ENCODE results near the gene DNAAF5. TPM values are rescaled to one million over a fixed set of nuclear protein-coding genes. Genes with fewer than 3 reads are reported as not detected.

DNAAF5 gene
- total and polyA plus RNA-seq, 2 of the 13 experiments (the other 11 are each of a cell fraction or from before 2014, with no cell fraction given): 11.9 to 21.5 TPM

DNA sequence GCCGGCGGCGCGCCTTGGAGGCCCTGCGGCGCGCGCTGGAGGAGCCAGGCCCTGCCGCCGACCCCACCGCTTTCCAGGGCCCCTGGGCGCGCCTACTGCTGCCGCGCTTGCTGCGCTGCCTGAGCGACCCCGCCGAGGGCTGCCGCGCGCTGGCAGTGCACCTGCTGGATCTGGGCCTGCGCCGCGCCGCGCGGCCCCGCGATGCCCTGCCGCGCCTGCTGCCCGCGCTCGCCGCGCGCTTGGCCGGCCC lies 280 bp downstream of the DNAAF5 start:
- Histone ChIP-seq H3K4me3 (replicated peaks in 1 of 3; ENCODE audit: insufficient read depth in 1 of 3, low read depth in 2 of 3, low read length in 3 of 3) (peak overlapping the region; percentile 80 to 99 (median 81)), H3K4me1 (ENCODE audit: insufficient read depth, low read length) (peaks cover 55% of the 10 kb centered on the region), H3K9me3 (ENCODE audit: low read length) (peaks cover 2% of the 10 kb centered on the region; the same call in 1 of the 2 replicates), H3K27me3 (ENCODE audit: control insufficient read depth in 1 of 2, insufficient read depth in 2 of 2, low read length in 2 of 2) (no peaks in the 10 kb centered on the region; a peak in 1 of 5 replicates), H2AFZ (ENCODE audit: low read length) (no peak overlapping the region), H3K27ac (ENCODE audit: extremely low read length, insufficient read depth, low read length) (peak overlapping the region; percentile 68), H3K36me3 (replicated peaks in 1 of 2; ENCODE audit: control insufficient read depth in 1 of 2, insufficient read depth in 2 of 2, low read length in 2 of 2) (peaks cover 7 to 33% of the 10 kb centered on the region in 2 experiments), H3K9ac (ENCODE audit: insufficient read depth, low read depth, low read length) (peak overlapping the region; percentile 90), H3K79me2 (ENCODE audit: insufficient read depth, low read length) (peaks cover 29% of the 10 kb centered on the region), H4K20me1 (ENCODE audit: insufficient read depth, low read length) (no peaks in the 10 kb centered on the region), H3K4me2 (ENCODE audit: low read depth, low read length) (peak overlapping the region; percentile 98)
- ChIA-PET POLR2A (no interaction called here), CTCF (ENCODE audit: low intra/inter-chr PET ratio, low total read pairs) (no interaction called here)
- in situ Hi-C loops (cut with HindIII; ENCODE audit: extremely low pct_ligation_motif_present, low pct_unique_long_range_greater_than_20kb): no loop called here
- DNase-seq (ENCODE audit: low spot score): no peak
- no peak for FAIRE-seq
- peak; percentile 11; the same call in 2 of the 3 replicates for ATAC-seq
- WGBS (ENCODE audit: low lambda C conversion rate): no CpG with 5 or more reads among the region's 39 CpGs
- no TSS peak for BruUV-seq (replicated peaks)
- intact Hi-C loops (cut with micrococcal nuclease; ENCODE audit: unreplicated experiment): loop anchor here (1.0 kb wide), 1 partner anchor 188 kb away; no protein-coding TSS in a partner anchor
- TF ChIP-seq ZNF446 (CRISPR knock-in tag; IDR thresholded peaks at IDR 0.05): 0 out of 2 replicates have a peak, but pooled peaks have one; percentile 38
- TF ChIP-seq, protein P1, sequence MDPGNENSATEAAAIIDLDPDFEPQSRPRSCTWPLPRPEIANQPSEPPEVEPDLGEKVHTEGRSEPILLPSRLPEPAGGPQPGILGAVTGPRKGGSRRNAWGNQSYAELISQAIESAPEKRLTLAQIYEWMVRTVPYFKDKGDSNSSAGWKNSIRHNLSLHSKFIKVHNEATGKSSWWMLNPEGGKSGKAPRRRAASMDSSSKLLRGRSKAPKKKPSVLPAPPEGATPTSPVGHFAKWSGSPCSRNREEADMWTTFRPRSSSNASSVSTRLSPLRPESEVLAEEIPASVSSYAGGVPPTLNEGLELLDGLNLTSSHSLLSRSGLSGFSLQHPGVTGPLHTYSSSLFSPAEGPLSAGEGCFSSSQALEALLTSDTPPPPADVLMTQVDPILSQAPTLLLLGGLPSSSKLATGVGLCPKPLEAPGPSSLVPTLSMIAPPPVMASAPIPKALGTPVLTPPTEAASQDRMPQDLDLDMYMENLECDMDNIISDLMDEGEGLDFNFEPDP (CRISPR knock-in tag; conservative IDR thresholded peaks at IDR 0.05): 0 out of 2 replicates have a peak, but pooled peaks have one; percentile 4
- peak; percentile 2 for TF ChIP-seq ASH2L (IDR thresholded peaks at IDR 0.05; ENCODE audit: insufficient read length, low read depth, low read length)
- TF ChIP-seq ZFY (CRISPR knock-in tag; IDR thresholded peaks at IDR 0.05): peak; percentile 32
- TF ChIP-seq ZFX (CRISPR knock-in tag; IDR thresholded peaks at IDR 0.05; ENCODE audit: low read depth): peak; percentile 16
- 0 out of 2 replicates have a peak, but pooled peaks have one; percentile 0 for TF ChIP-seq CHCHD3 (CRISPR knock-in tag; IDR thresholded peaks at IDR 0.05)
- no peak for TF ChIP-seq XBP1 (CRISPR knock-in tag; IDR thresholded peaks at IDR 0.05)
- TF ChIP-seq HNRNPLL (IDR thresholded peaks at IDR 0.05; ENCODE audit: low read depth, low read length, poor library complexity, severe bottlenecking): no peak
- 0 out of 2 replicates have a peak, but pooled peaks have one; percentile 14 for TF ChIP-seq AKAP8 (CRISPR knock-in tag; IDR thresholded peaks at IDR 0.05)
- peak; percentile 8; the same call in 1 of the 2 replicates for TF ChIP-seq SIN3A (IDR thresholded peaks at IDR 0.05; ENCODE audit: borderline replicate concordance, low read depth, low read length)
- 0 out of 2 replicates have a peak, but pooled peaks have one; percentile 10 for TF ChIP-seq RFXAP (CRISPR knock-in tag; IDR thresholded peaks at IDR 0.05; ENCODE audit: borderline replicate concordance)
- 0 out of 2 replicates have a peak, but pooled peaks have one; percentile 55 for TF ChIP-seq TMF1 (CRISPR knock-in tag; IDR thresholded peaks at IDR 0.05; ENCODE audit: low read depth)
- no peak for TF ChIP-seq IKZF1 (IDR thresholded peaks at IDR 0.05)
- TF ChIP-seq, protein P2, sequence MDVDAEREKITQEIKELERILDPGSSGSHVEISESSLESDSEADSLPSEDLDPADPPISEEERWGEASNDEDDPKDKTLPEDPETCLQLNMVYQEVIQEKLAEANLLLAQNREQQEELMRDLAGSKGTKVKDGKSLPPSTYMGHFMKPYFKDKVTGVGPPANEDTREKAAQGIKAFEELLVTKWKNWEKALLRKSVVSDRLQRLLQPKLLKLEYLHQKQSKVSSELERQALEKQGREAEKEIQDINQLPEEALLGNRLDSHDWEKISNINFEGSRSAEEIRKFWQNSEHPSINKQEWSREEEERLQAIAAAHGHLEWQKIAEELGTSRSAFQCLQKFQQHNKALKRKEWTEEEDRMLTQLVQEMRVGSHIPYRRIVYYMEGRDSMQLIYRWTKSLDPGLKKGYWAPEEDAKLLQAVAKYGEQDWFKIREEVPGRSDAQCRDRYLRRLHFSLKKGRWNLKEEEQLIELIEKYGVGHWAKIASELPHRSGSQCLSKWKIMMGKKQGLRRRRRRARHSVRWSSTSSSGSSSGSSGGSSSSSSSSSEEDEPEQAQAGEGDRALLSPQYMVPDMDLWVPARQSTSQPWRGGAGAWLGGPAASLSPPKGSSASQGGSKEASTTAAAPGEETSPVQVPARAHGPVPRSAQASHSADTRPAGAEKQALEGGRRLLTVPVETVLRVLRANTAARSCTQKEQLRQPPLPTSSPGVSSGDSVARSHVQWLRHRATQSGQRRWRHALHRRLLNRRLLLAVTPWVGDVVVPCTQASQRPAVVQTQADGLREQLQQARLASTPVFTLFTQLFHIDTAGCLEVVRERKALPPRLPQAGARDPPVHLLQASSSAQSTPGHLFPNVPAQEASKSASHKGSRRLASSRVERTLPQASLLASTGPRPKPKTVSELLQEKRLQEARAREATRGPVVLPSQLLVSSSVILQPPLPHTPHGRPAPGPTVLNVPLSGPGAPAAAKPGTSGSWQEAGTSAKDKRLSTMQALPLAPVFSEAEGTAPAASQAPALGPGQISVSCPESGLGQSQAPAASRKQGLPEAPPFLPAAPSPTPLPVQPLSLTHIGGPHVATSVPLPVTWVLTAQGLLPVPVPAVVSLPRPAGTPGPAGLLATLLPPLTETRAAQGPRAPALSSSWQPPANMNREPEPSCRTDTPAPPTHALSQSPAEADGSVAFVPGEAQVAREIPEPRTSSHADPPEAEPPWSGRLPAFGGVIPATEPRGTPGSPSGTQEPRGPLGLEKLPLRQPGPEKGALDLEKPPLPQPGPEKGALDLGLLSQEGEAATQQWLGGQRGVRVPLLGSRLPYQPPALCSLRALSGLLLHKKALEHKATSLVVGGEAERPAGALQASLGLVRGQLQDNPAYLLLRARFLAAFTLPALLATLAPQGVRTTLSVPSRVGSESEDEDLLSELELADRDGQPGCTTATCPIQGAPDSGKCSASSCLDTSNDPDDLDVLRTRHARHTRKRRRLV (CRISPR knock-in tag; IDR thresholded peaks at IDR 0.05): no peak

Data from HepG2 (cell line).